Panc1 (cell line): ENCODE data around the gene MACF1. TPM values are rescaled to one million over a fixed set of nuclear protein-coding genes. Genes with fewer than 3 reads are reported as not detected.
A peak's percentile ranks its signal among the peaks of the same experiment; 100 is the strongest.

Source experiments
- ATAC-seq: fragments of 200-7000 bp; cut with Tn5 transposase; 2 replicates; pipeline ENCODE4 v1.9.1; 2020; ENCODE audit warnings: mild to moderate bottlenecking, moderate library complexity
- BruUV-seq: library from RNA; stranded (reverse); fragments of 400-500 nt; replicated peaks from 2 replicates; lab custom pipeline; 2021; lab: Mats Ljungman, UMichigan
- CTCF ChIA-PET: fragments of 300-600 bp; sonication (Branson Sonifier 250); formaldehyde crosslinking; loops from one replicate; lab custom pipeline; 2022; ENCODE audit warnings: antibody characterized with exemption; lab: Charles Lee
- POLR2A ChIA-PET: fragments of 300-600 bp; sonication (Branson Sonifier 250); formaldehyde crosslinking; loops from one replicate; lab custom pipeline; 2022; ENCODE audit warnings: antibody characterized with exemption; lab: Charles Lee
- DNase-seq: peaks from one replicate; pipeline ENCODE4 v3.0.0-alpha.2; 2010; ENCODE audit warnings: low read depth, low spot score
- H3K27ac ChIP-seq: 2 replicates; pipeline ENCODE4 v1.5.1; 2011; ENCODE audit warnings: mild to moderate bottlenecking, low read length, inconsistent platforms
- H3K27me3 ChIP-seq: fragments of 200-500 bp; sonication (Bioruptor generic); 2 replicates; pipeline ENCODE4 v1.6.0; 2014; ENCODE audit warnings: low read length, inconsistent platforms; ENCODE audit not compliant: control insufficient read depth, insufficient read depth
- H3K36me3 ChIP-seq: fragments of 200-500 bp; sonication (Bioruptor generic); 2 replicates; pipeline ENCODE4 v1.5.1; 2014; ENCODE audit warnings: inconsistent platforms, mild to moderate bottlenecking, low read length, moderate library complexity; ENCODE audit not compliant: control insufficient read depth, insufficient read depth
- H3K4me1 ChIP-seq: 2 replicates; pipeline ENCODE4 v1.5.1; 2011; ENCODE audit warnings: inconsistent platforms, mild to moderate bottlenecking, low read length, moderate library complexity; ENCODE audit not compliant: control insufficient read depth, insufficient read depth
- H3K4me3 ChIP-seq, 2 experiments: 2 replicates each; pipeline ENCODE4 v1.5.1; 2011 to 2012; ENCODE audit warnings: low read depth in 2 of 2, low read length in 2 of 2, mild to moderate bottlenecking in 2 of 2, inconsistent platforms in 1 of 2, moderate library complexity in 1 of 2
- H3K9me3 ChIP-seq: fragments of 200-500 bp; sonication (Bioruptor generic); 2 replicates; pipeline ENCODE4 v1.5.1; 2014; ENCODE audit warnings: low read depth, mild to moderate bottlenecking, inconsistent platforms, low read length, moderate library complexity; ENCODE audit not compliant: control insufficient read depth, insufficient read depth
- POLR2AphosphoS5 ChIP-seq: IDR thresholded peaks from 2 replicates; pipeline ENCODE4 v1.6.1; 2012; ENCODE audit warnings: mild to moderate bottlenecking, low read depth, low read length, moderate library complexity
- SIN3A ChIP-seq: IDR thresholded peaks from 2 replicates; pipeline ENCODE4 v1.6.1; 2012; ENCODE audit warnings: low read depth, mild to moderate bottlenecking, low read length, moderate library complexity, borderline replicate concordance; ENCODE audit not compliant: insufficient read depth
- TCF7L2 ChIP-seq: IDR thresholded peaks from 2 replicates; pipeline ENCODE4 v1.6.1; 2011; ENCODE audit warnings: mild to moderate bottlenecking, low read depth, low read length, inconsistent platforms
- in situ Hi-C: cut with HindIII; loops from 2 replicates; pipeline ENCODE4 v1.10.0; 2016; ENCODE audit warnings: low sequenced_read_pairs, low pct_unique_long_range_greater_than_20kb
- intact Hi-C: fragments of 100-400 bp; cut with micrococcal nuclease; formaldehyde crosslinking; loops from one replicate; pipeline ENCODE4 v1.10.0; 2022; ENCODE audit not compliant: unreplicated experiment
- total RNA-seq: library from RNA; stranded (reverse); gene quantifications from one replicate; pipeline ENCODE4 v1.2.1, GENCODE V29; 2021; ENCODE audit not compliant: unreplicated experiment
- TF ChIP-seq, protein P1 (sequence below): fragments of 450-650 bp; IDR thresholded peaks from 2 replicates; pipeline ENCODE4 v1.5.1; 2017; ENCODE audit warnings: mild to moderate bottlenecking

Gene MACF1
- total RNA-seq, 1 experiment from 2014 or later: 413 TPM

GRCh38 chr1:39406533-39407450 is 202.3 kb downstream of the MACF1 start:
- H3K27me3 ChIP-seq: no peaks in the 10 kb centered on the region
- BruUV-seq: no TSS peak
- in situ Hi-C loops: no loop called here
- ChIA-PET CTCF (interaction anchor here (1.6 kb wide), 1 partner anchor 19 kb away, joined by 3 read pairs; no protein-coding TSS in a partner anchor), POLR2A (interaction anchor here (1.1 to 3.6 kb wide), 2 partner anchors 8 to 14 kb away, joined by 7 to 17 read pairs; no protein-coding TSS in a partner anchor)
- TF ChIP-seq SIN3A (no peak), TCF7L2 (no peak), POLR2AphosphoS5 (no peak)
- TF ChIP-seq, protein P1, sequence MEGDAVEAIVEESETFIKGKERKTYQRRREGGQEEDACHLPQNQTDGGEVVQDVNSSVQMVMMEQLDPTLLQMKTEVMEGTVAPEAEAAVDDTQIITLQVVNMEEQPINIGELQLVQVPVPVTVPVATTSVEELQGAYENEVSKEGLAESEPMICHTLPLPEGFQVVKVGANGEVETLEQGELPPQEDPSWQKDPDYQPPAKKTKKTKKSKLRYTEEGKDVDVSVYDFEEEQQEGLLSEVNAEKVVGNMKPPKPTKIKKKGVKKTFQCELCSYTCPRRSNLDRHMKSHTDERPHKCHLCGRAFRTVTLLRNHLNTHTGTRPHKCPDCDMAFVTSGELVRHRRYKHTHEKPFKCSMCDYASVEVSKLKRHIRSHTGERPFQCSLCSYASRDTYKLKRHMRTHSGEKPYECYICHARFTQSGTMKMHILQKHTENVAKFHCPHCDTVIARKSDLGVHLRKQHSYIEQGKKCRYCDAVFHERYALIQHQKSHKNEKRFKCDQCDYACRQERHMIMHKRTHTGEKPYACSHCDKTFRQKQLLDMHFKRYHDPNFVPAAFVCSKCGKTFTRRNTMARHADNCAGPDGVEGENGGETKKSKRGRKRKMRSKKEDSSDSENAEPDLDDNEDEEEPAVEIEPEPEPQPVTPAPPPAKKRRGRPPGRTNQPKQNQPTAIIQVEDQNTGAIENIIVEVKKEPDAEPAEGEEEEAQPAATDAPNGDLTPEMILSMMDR: no peak
- H3K4me1 ChIP-seq: peaks cover 62% of the 10 kb centered on the region
- peak overlapping the region; percentile 71 to 86 for H3K4me3 ChIP-seq
- no peaks in the 10 kb centered on the region; the same call in 1 of the 2 replicates for H3K36me3 ChIP-seq
- ATAC-seq: no peak
- H3K27ac ChIP-seq: peak overlapping the region; percentile 100
- H3K9me3 ChIP-seq: no peaks in the 10 kb centered on the region
- no peak for DNase-seq
- intact Hi-C loops: loop anchor here (5.0 kb wide), 1 partner anchor 304 kb away; no protein-coding TSS in a partner anchor

GRCh38 chr1:39407510-39407895 is 203.0 kb downstream of the MACF1 start:
- intact Hi-C loops (loop anchor here (5.0 kb wide), 1 partner anchor 305 kb away; no protein-coding TSS in a partner anchor), in situ Hi-C loops (no loop called here)
- TF ChIP-seq POLR2AphosphoS5: no peak
- DNase-seq: no peak
- H3K4me1 ChIP-seq: peaks cover 69% of the 10 kb centered on the region
- peak overlapping the region; percentile 71 to 86 for H3K4me3 ChIP-seq
- no TSS peak for BruUV-seq
- H3K27ac ChIP-seq: peak overlapping the region; percentile 100
- no peak for ATAC-seq
- POLR2A ChIA-PET: interaction anchor here (1.1 to 3.6 kb wide), 2 partner anchors 9 to 15 kb away, joined by 7 to 17 read pairs; no protein-coding TSS in a partner anchor
- H3K36me3 ChIP-seq: no peaks in the 10 kb centered on the region; the same call in 1 of the 2 replicates
- H3K9me3 ChIP-seq: no peaks in the 10 kb centered on the region
- CTCF ChIA-PET: interaction anchor here (1.6 kb wide), 1 partner anchor 20 kb away, joined by 3 read pairs; no protein-coding TSS in a partner anchor
- no peaks in the 10 kb centered on the region for H3K27me3 ChIP-seq

DNA sequence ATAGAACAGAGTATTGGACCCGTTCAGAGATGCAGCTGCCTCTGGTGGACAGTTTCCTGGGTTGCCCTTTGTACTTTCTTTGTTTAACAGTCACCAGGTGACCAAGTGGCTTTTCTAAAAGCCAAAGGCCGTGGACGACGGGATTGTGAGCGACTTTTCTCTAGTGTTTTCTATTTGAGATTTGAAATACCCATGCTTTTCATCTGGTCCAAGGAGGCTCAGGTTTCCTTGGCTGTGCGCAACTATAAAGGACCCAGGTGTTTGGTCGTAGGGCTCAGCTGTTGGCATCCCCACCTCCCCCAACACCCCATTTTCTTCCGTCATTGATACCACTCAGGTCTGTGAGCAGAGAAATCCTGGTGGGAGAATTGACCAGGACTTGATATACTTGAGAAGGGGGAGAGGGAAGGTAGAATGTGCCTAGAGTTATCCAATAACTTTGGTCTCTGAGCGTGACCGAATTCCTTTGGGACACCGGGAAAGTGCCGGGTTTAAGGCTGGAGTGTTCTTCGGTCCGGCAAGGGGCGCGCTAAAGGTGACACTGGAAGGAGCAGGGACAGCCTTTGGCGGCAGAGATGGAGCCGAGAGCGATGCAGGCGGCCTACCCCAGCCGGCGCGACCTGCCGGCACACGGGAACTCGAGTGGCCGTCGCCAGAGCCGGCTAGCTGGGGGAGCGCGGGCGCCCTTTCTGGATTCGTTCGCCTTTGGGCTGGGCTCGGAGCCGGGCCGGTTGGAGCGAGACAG is 203.6 kb downstream of the MACF1 start:
- POLR2A ChIA-PET: interaction anchor here (1.1 to 3.6 kb wide), 2 partner anchors 10 to 16 kb away, joined by 7 to 17 read pairs; no protein-coding TSS in a partner anchor
- H3K4me1 ChIP-seq: peaks cover 71% of the 10 kb centered on the region
- ATAC-seq (peak; percentile 54), DNase-seq (no peak)
- BruUV-seq: TSS peak; percentile 97
- no peaks in the 10 kb centered on the region for H3K9me3 ChIP-seq
- CTCF ChIA-PET: interaction anchor here (0.6 to 1.6 kb wide), 2 partner anchors 15 to 21 kb away, joined by 3 to 4 read pairs; no protein-coding TSS in a partner anchor
- in situ Hi-C loops (no loop called here), intact Hi-C loops (loop anchor here (5.0 kb wide), 1 partner anchor 306 kb away; no protein-coding TSS in a partner anchor)
- no peaks in the 10 kb centered on the region for H3K27me3 ChIP-seq
- no peaks in the 10 kb centered on the region; the same call in 1 of the 2 replicates for H3K36me3 ChIP-seq
- peak overlapping the region; percentile 71 to 86 for H3K4me3 ChIP-seq
- no peak; the same call in 1 of the 2 replicates for TF ChIP-seq POLR2AphosphoS5
- TF ChIP-seq SIN3A: 0 out of 2 replicates have a peak, but pooled peaks have one; percentile 61
- TF ChIP-seq, protein P1: peak; percentile 40; the same call in 1 of the 2 replicates
- H3K27ac ChIP-seq: peak overlapping the region; percentile 100
